ENCODE results near the gene FXYD2. TPM values are rescaled to one million over a fixed set of nuclear protein-coding genes. Genes with fewer than 3 reads are reported as not detected.
A peak's percentile ranks its signal among the peaks of the same experiment; 100 is the strongest.

The FXYD2 gene
- total and polyA plus RNA-seq, 2 of the 4 experiments (the other 2 are of a cell fraction): 0.09 TPM; not detected in 1

- intact Hi-C loops (cut with micrococcal nuclease): no loop called here
- no peak overlapping the region for H3K4me2 ChIP-seq (ENCODE audit: low read depth, low read length)
- H4K20me1 ChIP-seq (ENCODE audit: insufficient read depth, low read length): no peaks in the 10 kb centered on the region
- CTCF ChIA-PET: interaction anchor here (0.9 to 1.1 kb wide), 2 partner anchors 22 to 123 kb away, joined by 3 to 7 read pairs; no protein-coding TSS in a partner anchor
- peaks cover 6% of the 10 kb centered on the region; the same call in 1 of the 2 replicates for H3K4me1 ChIP-seq (ENCODE audit: control insufficient read depth, insufficient read depth, low read length)
- no peaks in the 10 kb centered on the region for H3K79me1 ChIP-seq (ENCODE audit: low read depth in 1 of 2, low read length in 2 of 2)
- no peak for TF ChIP-seq POLR2A (IDR thresholded peaks at IDR 0.05; ENCODE audit: low read depth, low read length)
- no peak for TF ChIP-seq CEBPB (IDR thresholded peaks at IDR 0.05; ENCODE audit: low read depth, low read length)
- TF ChIP-seq MXI1 (IDR thresholded peaks at IDR 0.05; ENCODE audit: borderline replicate concordance, low read depth, low read length): no peak
- TF ChIP-seq MAZ (IDR thresholded peaks at IDR 0.05; ENCODE audit: borderline replicate concordance, low read depth, low read length): no peak
- no TSS peak for BruUV-seq (replicated peaks)
- no peak overlapping the region for H3K18ac ChIP-seq (ENCODE audit: low read depth, low read length)
- H2BK5ac ChIP-seq (ENCODE audit: low read depth, low read length, poor library complexity, severe bottlenecking): no peak overlapping the region
- no peak overlapping the region for H2BK120ac ChIP-seq (ENCODE audit: low read depth, low read length)
- H2AK9ac ChIP-seq (replicated peaks; ENCODE audit: low read depth, low read length, poor library complexity): no peak overlapping the region
- H2BK15ac ChIP-seq (ENCODE audit: low read depth, low read length): no peak overlapping the region
- no peak overlapping the region for H3K9ac ChIP-seq (ENCODE audit: low read depth, low read length)
- dilution Hi-C loops (cut with HindIII; ENCODE audit: low sequenced_read_pairs, unreplicated experiment): no loop called here
- WGBS, 2 experiments (ENCODE audit: extremely low coverage in 2 of 2, insufficient read length in 1 of 2): no CpG with 5 or more reads among the region's 13 CpGs
- H3K9me1 ChIP-seq (ENCODE audit: insufficient read depth, low read length): no peaks in the 10 kb centered on the region
- H3K36me3 ChIP-seq (ENCODE audit: control insufficient read depth, insufficient read depth, low read length): no peaks in the 10 kb centered on the region
- H2AK5ac ChIP-seq (ENCODE audit: low read depth, low read length): no peak overlapping the region
- H3K14ac ChIP-seq (replicated peaks; ENCODE audit: low read depth, low read length): no peak overlapping the region
- no peak overlapping the region for H4K8ac ChIP-seq (ENCODE audit: low read depth in 2 of 2, low read length in 2 of 2)
- no peak overlapping the region for H3K56ac ChIP-seq (ENCODE audit: extremely low read depth, insufficient read depth, low read length)
- ATAC-seq (ENCODE audit: low read depth) (no peak), DNase-seq (no peak)
- H4K91ac ChIP-seq (ENCODE audit: insufficient read depth, low read depth, low read length): no peak overlapping the region
- H2AFZ ChIP-seq (replicated peaks; ENCODE audit: low read length, poor library complexity): peak overlapping the region; percentile 76
- peaks cover 2% of the 10 kb centered on the region; the same call in 1 of the 2 replicates for H3K27me3 ChIP-seq (ENCODE audit: control insufficient read depth, insufficient read depth, low read length)
- H3K9me3 ChIP-seq (ENCODE audit: control insufficient read depth, insufficient read depth, low read length): no peaks in the 10 kb centered on the region
- POLR2A ChIA-PET (ENCODE audit: unreplicated experiment): no interaction called here
- H2BK20ac ChIP-seq (ENCODE audit: low read depth, low read length): no peak overlapping the region
- in situ Hi-C loops (cut with MboI; ENCODE audit: low sequenced_read_pairs): no loop called here
- H3K23ac ChIP-seq (ENCODE audit: low read depth, low read length): no peak overlapping the region
- H3K4me3 ChIP-seq (ENCODE audit: insufficient read depth, low read depth, low read length): no peak overlapping the region
- H3K4ac ChIP-seq (ENCODE audit: low read depth, low read length): no peak overlapping the region
- no peak overlapping the region for H3K27ac ChIP-seq (ENCODE audit: insufficient read depth, low read length)
- no peak overlapping the region for H4K5ac ChIP-seq (ENCODE audit: low read depth, low read length)
Measured at GRCh38 chr11:117823946-117824420, 561 bp downstream of the FXYD2 start.

Measured in IMR-90 (cell line).